ENCODE results near the gene TOB1.

The TOB1 gene

DNA sequence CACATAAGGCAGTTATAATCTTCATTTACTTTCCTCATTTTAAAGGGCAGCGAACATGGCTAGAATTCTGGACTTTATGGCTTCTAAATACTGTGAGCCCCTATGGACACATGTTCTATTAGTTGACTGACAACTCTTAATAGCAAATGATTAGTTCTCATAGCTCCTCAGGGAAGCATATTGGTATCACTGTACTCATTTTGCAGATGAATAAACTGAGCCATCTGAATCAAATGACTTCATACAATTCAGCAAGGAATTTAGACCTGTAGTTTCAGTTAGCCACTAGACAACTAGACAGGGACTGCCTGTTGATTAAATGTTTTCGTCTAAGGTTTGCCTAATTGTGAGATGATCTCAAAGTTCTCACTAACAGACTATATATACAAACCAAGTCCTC is 9.7 kb downstream of the TOB1 start:
- intact Hi-C loops (cut with DNase I), result loop anchor here (10.0 kb wide), 1 partner anchor 298 kb away; the partner anchor contains the start of gene NME1
- no peak for DNase-seq

DNA sequence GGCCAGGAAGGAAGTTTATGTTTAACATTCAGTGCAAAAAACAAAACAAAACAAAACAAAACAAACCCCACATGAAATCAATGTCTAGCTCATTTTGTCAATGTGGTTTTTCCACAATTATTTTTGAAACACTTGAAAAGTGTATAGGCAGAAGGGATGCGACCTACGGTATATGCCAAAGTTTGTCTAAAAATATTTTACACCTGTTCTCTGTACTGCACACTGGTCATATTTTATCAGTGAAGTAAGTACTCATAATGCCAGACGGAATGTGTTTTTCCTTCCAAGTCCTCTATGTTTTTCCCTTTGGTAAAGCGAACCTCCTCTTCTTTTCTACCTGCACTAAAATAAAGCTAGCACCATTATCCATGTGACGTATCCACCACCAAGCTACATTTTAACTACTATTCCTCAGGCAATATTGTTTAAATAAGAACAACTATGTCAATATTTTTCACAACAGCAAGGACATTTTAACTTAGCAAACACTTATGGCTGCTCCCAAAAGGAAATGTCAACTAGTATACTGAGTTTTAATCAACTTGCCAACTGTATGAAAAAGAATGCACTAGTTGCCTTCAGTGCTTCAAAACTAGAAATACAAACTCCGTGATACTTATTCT is 10.3 kb downstream of the TOB1 start:
- DNase-seq, result no peak
- intact Hi-C loops (cut with DNase I), result loop anchor here (10.0 kb wide), 1 partner anchor 299 kb away; the partner anchor contains the start of gene NME1

DNA sequence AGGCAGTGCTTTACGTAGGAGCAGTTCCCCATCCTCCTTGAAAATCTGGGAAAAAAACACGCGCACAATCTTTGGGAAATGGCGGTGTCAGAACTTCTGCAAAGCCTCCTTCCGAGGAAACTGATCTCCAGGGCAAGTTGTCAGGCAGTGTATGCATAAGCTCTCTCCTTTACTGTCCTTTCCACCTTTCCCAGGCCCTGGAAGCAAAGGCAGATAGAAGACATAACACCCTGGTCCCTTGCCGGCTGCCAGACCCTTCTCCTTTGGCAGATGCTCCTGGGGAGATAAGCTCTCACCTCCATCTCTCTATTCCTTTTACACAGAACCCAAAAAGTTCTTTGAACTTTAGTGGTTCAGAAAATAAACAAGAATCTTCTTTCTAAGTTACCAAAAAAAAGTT is 12.4 kb downstream of the TOB1 start:
- peak in 2 of 42 donors; percentile 4 to 17 for DNase-seq
- intact Hi-C loops (cut with DNase I), result loop anchor here (5.0 to 10.0 kb wide), 2 partner anchors 99 to 301 kb away; partner anchors contain the start of gene NME1

DNA sequence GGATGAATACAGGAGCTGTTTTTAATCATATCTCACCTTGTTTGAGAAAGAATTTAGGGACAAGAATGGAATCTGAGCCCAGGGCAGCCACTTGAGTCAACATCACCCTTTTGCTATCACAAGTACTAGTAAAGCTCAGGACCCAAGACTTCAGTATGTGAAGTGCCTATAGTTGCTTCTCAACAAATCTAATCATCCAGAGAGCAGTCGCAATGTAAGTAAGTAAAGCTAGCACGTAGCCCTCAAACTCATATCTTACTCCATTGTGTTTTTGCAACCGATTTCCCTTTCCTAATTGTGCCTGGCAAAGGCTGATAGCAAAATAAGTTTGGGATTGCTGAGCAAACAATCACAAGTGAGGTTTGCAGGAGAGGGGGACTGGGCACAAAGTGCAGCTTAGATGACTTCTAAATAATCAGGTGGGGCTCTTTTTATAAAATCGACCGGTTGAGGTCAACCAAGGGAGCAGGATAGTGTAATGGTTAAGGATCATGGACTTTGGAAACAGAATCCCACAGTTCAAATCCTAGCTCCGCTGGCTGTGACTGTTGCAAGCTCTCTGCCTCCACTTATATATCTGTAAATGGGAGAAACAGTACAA is 13.0 kb downstream of the TOB1 start:
- peak in 1 of 42 donors; percentile 22 for DNase-seq

DNA sequence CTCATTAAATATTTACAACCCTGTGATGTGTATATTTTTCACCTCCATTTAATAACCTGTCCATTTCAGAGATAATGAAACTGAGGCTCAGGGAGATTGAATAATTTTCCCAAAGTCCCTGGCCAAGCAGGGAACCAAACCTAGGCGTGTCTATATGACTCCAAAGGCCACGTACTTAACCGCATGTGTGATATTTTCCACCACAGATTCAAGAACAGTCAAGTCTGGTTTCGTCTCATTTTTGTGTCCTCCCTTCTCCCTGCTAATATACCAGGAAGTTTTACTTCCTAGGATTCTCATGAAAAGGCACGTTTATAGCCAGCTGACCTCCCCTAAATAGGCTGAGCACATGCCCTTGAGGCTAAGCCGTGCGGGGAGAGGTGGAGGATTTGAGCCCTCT is 15.5 kb downstream of the TOB1 start:
- intact Hi-C loops (cut with DNase I), result loop anchor here (5.0 to 10.0 kb wide), 2 partner anchors 102 to 304 kb away; partner anchors contain the start of gene NME1
- no peak for DNase-seq

More for the DNA sequence above, 13.0 kb downstream of the TOB1 start:
- intact Hi-C loops (cut with DNase I), result loop anchor here (5.0 to 10.0 kb wide), 2 partner anchors 99 to 302 kb away; partner anchors contain the start of gene NME1

DNA sequence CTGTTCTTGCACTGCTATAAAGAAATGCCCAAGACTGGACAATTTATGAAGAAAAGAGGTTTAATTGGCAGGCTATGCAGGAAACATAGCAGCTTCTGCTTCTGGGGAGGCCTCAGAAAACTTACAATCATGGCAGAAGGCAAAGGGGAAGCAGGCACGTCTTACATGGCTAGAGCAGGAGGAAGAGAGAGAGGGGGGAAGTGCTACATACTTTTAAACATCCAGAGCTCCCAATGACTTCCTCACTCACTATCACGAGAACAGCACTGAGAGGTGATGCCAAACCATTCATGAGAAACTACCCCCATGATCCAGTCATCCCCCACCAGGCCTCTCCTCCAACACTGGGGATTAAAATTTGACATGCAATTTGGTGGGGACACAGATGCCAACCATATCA is 17.4 kb downstream of the TOB1 start:
- intact Hi-C loops (cut with DNase I), result no loop called here

DNA sequence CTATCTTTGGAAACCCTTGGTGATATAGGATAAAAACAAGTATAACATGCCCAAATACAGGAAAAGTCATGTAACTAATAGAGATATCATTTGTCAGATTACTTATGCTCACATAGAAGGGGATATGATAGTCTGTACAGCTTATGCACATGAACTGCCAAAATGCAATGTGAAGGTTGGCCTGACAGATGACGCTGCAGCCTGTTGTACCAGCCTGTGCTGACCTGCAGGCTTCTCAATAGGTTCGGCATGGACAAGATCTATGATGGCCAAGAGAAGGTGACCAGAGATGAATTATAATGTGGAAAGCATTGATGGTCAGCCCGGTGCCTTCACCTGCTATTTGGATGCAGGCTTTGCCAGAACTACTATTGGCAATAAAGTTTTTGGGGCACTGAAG is 18.1 kb downstream of the TOB1 start:
- DNase-seq, result peak in 1 of 42 donors; percentile 2
- intact Hi-C loops (cut with DNase I), result no loop called here

More for the DNA sequence above, 17.4 kb downstream of the TOB1 start:
- peak in 2 of 42 donors; percentile 3 to 21 for DNase-seq

DNA sequence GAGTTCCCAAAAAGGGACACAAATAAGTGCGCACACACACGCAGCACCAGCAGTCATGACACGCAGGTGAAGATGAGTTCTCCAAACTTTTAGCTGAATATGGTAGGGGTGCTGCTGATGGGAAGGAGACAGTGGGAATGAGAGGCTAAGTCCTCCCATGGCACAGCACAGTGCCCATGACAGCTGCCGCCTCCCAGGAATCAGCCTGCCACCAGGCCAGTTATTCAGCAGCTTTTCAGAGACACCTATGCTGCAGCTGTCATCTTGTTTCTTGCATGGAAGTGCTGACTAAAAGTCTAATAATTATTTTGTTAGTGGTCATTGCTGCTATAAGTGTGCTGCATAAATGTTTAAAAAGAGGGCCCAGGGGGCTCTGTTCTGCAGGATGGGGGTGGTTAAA is 18.6 kb downstream of the TOB1 start:
- intact Hi-C loops (cut with DNase I), result no loop called here
- DNase-seq, result peak in 1 of 42 donors; percentile 11

DNA sequence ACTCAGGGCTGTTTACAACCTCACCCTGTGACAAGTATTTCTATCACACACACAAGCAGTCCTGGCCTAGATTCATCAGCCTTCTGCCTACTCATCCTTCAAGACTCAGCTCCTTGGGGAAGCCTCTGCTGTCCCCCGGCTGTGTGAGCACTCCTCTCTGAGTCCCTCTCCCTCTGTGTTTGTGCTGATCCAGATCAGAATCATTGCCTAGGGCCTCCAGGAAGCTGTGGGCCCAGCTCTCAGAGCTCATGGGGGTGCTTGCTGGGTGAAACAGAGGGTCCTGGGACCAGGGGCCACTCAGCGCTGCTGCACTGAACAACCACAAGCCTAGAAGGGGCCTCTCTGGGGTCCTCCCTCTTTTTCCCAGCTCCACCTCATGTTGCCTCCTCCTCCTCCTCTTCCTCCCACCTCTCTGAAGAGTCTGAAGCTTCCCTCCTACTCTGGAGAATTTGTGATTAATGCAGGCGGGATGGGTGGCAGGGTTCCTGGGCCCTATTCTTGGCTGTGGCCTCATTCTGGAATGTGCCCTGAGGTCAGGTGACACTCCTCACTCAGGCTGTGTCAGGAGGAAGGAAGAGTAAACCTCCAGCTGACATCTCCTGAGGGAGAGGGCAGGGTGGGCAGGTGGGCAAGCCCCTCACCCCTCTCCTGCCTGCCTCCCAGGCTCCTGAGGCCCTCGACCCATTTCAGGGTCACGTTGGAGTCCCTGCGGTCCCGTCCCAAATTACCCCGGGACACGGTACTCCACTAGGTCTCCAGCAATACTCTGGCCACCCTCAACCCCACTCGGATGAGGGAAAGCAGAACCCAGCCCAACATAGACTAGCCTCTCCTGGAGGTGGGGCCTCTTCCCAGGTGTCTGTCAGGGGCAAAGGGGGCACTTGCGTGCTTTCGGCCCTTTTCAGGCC is 20.7 kb downstream of the TOB1 start:
- intact Hi-C loops (cut with DNase I), result no loop called here
- DNase-seq, result peak in 21 of 42 donors; percentile 11 to 82 (median 49)

DNA sequence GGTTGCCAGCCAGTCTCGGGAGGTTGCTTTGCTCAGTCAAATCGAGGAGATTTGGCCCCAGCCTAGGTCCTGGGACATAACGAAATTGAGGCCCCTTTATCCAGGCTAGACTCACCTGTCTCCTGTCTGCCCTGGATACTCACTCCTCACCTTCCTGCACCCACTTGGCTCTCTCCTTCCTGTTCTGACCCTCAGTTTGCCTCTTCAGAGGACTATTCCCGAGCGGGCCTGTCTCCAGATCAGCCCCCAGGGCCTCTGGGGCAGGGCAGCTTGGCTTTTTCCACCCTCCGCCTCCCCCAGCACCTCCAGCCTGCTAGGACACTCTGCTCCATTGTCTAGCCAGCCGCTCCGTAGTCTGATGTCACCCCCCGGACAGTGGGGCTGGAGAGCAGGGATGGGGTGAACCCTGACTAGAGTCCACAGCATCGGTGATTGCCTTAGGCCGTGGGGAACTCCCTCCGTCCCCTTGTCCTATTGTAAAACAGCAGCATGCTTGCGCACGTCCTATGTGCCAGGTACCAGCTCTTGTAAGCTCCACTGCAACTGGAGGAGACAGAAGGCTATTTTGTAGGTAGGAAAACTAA is 21.9 kb downstream of the TOB1 start:
- DNase-seq, result peak in 28 of 42 donors; percentile 35 to 84 (median 64)
- intact Hi-C loops (cut with DNase I), result loop anchor here (5.0 kb wide), 1 partner anchor 297 kb away; the partner anchor contains the start of gene SPATA20

DNA sequence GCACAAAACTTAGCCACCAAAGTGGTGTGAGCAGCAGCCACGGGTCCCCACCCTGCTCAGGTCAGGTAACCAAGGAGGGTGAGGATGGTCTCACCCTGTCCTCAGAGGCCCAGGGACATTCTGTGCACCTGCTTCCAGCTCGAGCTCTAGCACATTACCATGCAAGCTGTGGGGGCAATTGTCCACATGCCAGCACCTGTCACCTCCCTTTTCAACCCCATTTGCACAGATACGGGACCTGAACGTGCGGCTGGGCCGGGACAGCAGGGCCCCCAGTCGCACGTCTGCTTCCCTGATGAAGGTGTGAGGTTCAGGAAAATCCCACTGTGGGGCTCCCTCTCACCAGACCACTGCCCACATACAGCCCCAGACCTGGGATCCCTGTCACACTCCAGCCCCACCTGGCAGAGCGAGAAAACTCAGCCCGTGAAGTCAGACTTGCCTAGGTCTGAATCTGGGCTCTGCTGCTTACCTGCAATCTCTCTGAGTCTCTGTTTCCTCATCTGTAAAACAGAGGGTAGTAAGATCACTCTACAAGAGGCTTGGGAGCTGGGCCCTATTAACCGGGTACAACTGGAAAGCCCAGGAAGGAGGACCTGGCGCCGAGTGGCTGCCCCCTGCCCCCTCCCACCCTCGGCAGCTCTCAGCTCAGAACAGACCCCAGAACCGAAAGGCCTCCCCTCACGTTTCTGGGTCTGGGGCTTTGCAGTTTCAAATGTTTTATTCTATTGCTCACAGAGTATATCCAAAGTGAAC is 22.8 kb downstream of the TOB1 start:
- intact Hi-C loops (cut with DNase I), result loop anchor here (2.0 to 5.0 kb wide), 2 partner anchors 59 to 296 kb away; partner anchors contain the start of gene SPATA20
- DNase-seq, result peak in 2 of 42 donors; percentile 11 to 28

DNA sequence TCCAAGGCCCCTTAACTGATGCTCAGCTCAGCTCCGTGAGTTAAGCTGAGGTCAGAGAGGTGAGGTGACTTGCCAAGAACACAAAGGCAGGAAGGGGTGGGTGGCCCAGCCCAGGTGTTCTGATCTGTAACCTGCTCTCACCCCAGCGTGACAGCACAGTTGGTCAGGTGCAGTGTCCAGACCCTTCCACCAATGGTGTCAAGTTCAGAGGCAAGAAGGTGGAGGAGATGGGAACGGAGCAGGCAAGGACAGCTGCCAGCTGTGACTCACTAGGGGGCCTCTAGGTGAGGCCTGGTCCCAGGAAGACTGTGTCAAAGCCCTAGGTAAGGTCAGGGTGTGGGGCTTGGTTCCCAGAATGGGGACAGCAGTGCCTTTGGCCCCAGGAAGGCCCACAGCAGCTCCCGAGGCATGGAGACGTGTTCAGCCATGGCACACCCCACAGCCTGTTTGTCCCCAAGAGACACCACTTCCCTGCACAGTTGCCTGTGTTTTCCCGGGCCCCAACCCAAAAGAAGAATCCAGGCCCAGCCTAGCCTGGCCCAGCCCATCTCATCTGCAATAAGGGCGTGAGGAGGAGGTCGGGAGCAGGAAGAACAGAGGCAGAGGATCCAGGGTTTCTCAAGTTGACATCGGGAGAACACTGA is 23.5 kb downstream of the TOB1 start:
- DNase-seq, result peak in 1 of 42 donors; percentile 27
- intact Hi-C loops (cut with DNase I), result loop anchor here (2.0 to 5.0 kb wide), 2 partner anchors 58 to 295 kb away; partner anchors contain the start of gene SPATA20

DNA sequence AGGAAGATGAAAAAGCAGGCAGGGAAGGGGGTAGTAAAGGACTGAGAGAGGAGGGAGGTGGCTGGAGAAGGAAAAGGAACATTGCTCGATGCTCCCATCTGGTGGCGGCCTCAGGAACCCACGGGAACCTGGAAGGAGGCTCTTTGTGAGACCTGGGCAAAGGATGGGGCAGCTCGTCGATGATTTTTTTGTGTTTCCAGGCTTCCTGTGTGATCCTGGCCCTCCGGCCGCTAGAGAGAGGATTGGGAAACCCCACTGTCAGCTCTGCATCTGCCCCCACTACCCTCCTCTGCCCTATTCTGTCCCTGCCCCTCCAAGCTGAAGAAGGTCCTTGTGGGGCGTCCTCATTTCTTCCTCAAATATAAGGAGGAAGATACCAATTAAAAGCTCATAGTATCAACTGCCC is 24.2 kb downstream of the TOB1 start:
- DNase-seq, result peak; percentile 46 to 94 (median 86)
- intact Hi-C loops (cut with DNase I), result loop anchor here (2.0 to 5.0 kb wide), 2 partner anchors 57 to 295 kb away; partner anchors contain the start of gene SPATA20

DNA sequence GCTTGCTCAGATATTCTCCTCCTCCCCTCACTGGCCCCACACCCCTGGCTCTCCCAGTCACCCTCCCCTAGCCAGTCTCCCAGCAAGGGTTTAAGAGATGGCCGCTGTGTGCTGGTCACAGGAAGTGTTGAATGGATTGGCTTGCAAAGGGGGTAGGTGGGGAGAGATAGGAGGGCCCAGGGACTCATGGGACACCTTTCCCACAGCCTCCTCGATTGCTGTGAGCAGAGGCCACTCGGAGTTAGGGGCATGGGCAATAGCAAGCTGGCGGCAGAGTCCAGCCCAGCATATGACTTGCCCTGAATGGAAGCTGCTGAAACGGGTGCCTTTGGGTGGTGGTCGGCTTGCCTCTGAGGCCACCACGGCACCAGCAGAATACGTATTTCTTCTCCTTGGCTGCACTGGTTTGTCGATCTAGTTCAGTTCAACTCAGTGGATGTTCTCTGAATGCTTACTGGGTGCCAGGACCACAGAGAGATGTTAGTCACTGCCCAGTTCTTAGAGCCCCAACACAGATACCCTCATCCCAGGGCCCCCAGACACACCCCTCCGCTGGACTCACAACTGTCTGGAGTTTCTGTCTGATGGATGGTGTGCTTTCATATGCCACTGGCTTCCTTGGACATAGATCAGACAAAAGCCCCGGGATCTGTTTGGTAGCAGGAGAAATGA is 24.7 kb downstream of the TOB1 start:
- peak in 1 of 42 donors; percentile 20 for DNase-seq
- intact Hi-C loops (cut with DNase I), result loop anchor here (5.0 kb wide), 1 partner anchor 294 kb away; the partner anchor contains the start of gene SPATA20

DNA sequence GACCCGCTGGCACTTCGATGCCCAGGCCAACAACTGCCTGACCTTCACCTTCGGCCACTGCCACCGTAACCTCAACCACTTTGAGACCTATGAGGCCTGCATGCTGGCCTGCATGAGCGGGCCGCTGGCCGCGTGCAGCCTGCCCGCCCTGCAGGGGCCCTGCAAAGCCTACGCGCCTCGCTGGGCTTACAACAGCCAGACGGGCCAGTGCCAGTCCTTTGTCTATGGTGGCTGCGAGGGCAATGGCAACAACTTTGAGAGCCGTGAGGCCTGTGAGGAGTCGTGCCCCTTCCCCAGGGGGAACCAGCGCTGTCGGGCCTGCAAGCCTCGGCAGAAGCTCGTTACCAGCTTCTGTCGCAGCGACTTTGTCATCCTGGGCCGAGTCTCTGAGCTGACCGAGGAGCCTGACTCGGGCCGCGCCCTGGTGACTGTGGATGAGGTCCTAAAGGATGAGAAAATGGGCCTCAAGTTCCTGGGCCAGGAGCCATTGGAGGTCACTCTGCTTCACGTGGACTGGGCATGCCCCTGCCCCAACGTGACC is 25.8 kb downstream of the TOB1 start:
- intact Hi-C loops (cut with DNase I), result loop anchor here (5.0 kb wide), 1 partner anchor 293 kb away; the partner anchor contains the start of gene SPATA20
- peak in 1 of 42 donors; percentile 26 for DNase-seq

DNA sequence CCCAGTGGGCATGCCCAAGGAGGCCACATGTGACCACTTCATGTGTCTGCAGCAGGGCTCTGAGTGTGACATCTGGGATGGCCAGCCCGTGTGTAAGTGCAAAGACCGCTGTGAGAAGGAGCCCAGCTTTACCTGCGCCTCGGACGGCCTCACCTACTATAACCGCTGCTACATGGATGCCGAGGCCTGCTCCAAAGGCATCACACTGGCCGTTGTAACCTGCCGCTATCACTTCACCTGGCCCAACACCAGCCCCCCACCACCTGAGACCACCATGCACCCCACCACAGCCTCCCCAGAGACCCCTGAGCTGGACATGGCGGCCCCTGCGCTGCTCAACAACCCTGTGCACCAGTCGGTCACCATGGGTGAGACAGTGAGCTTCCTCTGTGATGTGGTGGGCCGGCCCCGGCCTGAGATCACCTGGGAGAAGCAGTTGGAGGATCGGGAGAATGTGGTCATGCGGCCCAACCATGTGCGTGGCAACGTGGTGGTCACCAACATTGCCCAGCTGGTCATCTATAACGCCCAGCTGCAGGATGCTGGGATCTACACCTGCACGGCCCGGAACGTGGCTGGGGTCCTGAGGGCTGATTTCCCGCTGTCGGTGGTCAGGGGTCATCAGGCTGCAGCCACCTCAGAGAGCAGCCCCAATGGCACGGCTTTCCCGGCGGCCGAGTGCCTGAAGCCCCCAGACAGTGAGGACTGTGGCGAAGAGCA is 26.4 kb downstream of the TOB1 start:
- DNase-seq, result peak in 1 of 42 donors; percentile 22
- intact Hi-C loops (cut with DNase I), result loop anchor here (5.0 kb wide), 1 partner anchor 292 kb away; the partner anchor contains the start of gene SPATA20
